Panc1 (cell line): ENCODE results near the gene MIA2.

ENCODE experiments used
- CTCF ChIP-seq: fragments of 450-650 bp; IDR thresholded peaks from 2 replicates; pipeline ENCODE4 v1.5.1; 2017; ENCODE audit warnings: mild to moderate bottlenecking
- POLR2AphosphoS5 ChIP-seq: IDR thresholded peaks from 2 replicates; pipeline ENCODE4 v1.6.1; 2012; ENCODE audit warnings: mild to moderate bottlenecking, low read depth, low read length, moderate library complexity
- REST ChIP-seq, 2 experiments: IDR thresholded peaks; 2 replicates each; pipeline ENCODE4 v1.6.1; 2011 to 2012; ENCODE audit warnings: low read depth in 2 of 2, control low read depth in 1 of 2, low read length in 1 of 2, mild to moderate bottlenecking in 1 of 2, moderate library complexity in 1 of 2; ENCODE audit not compliant: insufficient read depth in 1 of 2
- SIN3A ChIP-seq: IDR thresholded peaks from 2 replicates; pipeline ENCODE4 v1.6.1; 2012; ENCODE audit warnings: low read depth, mild to moderate bottlenecking, low read length, moderate library complexity, borderline replicate concordance; ENCODE audit not compliant: insufficient read depth
- TCF7L2 ChIP-seq: IDR thresholded peaks from 2 replicates; pipeline ENCODE4 v1.6.1; 2011; ENCODE audit warnings: mild to moderate bottlenecking, low read depth, low read length, inconsistent platforms

GRCh38 chr14:39343614-39344013, 109.9 kb downstream of the MIA2 start:
- TF ChIP-seq CTCF = no peak
- no peak for TF ChIP-seq POLR2AphosphoS5
- no peak for TF ChIP-seq REST (IDR thresholded peaks at IDR 0.05; ENCODE audit: insufficient read depth in 1 of 2, low read depth in 2 of 2, low read length in 1 of 2)
- TF ChIP-seq SIN3A = no peak
- no peak for TF ChIP-seq TCF7L2
